GM19239 (cell line): ENCODE data around the gene HBE1.

ENCODE experiments used
- DNase-seq: peaks from one replicate; pipeline ENCODE4 v3.0.0; 2011; ENCODE audit warnings: low spot score; ENCODE audit not compliant: insufficient read length
- FAIRE-seq: peaks from 2 replicates; lab custom pipeline; 2011; peaks lifted over from hg19 to GRCh38; lab: Jason Lieb, UNC

HBE1 gene

GRCh38 chr11:5286351-5286750, 16.6 kb upstream of the HBE1 start:
- DNase-seq (no peak), FAIRE-seq (no peak)

DNA sequence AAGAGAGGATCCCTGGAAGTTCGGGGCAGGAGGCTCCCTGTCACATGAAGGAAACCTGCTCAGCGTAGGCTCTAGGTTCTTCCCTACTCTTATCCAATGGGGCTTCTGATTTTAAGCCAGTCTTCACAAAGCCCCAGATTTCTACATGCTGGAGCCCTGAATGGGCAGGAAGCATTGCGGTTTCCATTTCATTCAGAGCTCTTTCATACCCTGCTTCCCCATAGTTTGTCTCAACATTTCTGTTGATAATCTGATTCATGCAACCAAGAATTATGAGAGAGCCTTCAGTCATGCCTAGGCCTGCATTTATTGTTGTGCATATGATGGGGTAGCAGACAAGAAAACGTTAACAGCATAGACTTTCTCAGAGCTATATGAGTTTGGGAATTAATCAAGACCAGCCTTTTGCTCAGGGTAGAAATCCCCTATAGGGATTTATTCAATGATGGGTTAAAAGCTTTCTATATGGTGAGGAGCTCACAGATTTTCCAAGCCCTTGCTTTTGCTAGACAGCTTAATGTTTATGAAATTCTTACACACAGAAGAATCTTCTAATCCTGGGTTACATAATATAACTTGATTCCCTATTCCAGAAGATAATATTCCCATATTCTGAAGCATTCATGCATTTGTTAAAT, 16.1 kb upstream of the HBE1 start:
- DNase-seq = no peak
- no peak for FAIRE-seq

DNA sequence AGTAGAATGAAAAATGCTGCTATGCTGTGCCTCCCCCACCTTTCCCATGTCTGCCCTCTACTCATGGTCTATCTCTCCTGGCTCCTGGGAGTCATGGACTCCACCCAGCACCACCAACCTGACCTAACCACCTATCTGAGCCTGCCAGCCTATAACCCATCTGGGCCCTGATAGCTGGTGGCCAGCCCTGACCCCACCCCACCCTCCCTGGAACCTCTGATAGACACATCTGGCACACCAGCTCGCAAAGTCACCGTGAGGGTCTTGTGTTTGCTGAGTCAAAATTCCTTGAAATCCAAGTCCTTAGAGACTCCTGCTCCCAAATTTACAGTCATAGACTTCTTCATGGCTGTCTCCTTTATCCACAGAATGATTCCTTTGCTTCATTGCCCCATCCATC, 14.9 kb upstream of the HBE1 start:
- FAIRE-seq (no peak), DNase-seq (no peak)

GRCh38 chr11:5283882-5284281, 14.1 kb upstream of the HBE1 start:
- FAIRE-seq (no peak), DNase-seq (no peak)

DNA sequence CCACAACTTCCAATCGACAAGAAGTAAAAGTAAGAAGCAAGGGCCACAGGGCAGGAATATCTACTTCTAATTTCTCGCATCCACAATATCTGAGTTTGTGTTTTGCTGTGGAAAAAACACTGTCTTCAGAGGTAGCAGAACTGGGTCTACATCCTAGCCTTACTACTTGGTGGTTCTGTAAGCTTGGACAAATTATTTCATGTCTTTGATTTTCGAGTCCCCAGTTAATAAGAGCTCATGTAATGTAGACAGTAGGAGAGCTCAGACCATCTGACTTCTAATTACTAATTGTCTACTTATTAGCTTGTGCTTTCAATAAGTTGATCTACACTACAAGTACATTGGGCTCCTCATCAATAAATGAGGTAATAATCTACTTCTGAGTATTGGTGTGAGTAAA, 13.3 kb upstream of the HBE1 start:
- DNase-seq = no peak
- no peak for FAIRE-seq

DNA sequence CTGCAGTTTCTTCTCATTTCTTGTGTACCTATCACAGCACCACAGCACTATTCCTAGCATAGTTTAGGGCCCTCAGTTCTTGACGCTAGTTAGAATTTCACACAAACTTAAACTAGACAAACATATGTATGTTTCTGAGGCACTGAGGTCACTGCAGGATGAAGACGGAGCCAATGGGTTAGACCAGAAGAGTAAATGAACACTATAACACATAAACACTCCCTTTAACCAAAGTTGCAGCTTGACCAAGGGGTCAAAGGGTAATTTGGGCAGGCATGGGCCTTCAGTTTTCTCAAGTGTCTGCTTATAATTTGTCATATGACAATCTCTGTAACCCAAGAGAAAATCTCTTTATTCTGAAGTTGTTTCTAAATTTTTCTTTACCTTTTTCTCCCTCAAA, 12.9 kb upstream of the HBE1 start:
- FAIRE-seq = no peak
- DNase-seq = no peak

- DNase-seq = no peak
- no peak for FAIRE-seq
Measured at GRCh38 chr11:5281596-5281995, 11.9 kb upstream of the HBE1 start.

GRCh38 chr11:5280582-5281102, 10.9 kb upstream of the HBE1 start:
- DNase-seq (peak; percentile 20), FAIRE-seq (peak; percentile 80)

DNA sequence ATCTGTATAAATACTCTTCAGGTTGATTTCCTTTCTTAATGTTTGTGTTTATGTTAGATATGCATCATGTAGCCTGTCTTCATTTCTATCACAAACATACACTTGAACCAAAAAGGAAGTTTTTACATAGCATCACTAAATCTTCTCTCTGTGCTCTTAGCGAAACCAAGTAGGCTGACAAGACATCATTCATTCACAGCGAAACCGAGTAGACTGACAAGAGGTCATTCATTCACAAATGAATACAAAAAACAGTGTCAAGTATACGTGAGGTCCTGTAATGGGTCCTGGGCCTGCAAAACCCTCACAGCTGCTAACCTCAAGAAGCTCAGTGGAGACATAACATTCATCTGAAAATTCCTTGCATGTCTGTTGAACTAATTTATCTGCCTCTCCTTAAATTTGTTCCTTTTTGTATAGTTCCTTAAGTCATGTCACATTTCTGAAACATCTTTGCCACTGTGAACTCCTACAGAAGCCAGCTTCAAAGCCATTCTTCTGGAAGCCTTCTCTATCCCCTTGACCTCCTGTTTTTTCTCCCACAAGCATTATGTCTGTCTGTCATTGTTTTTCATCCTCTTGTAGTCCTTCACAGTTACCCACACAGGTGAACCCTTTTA, 9.8 kb upstream of the HBE1 start:
- FAIRE-seq (no peak), DNase-seq (no peak)

- FAIRE-seq = no peak
- no peak for DNase-seq
Measured at GRCh38 chr11:5277807-5278382, 8.2 kb upstream of the HBE1 start.

- no peak for FAIRE-seq
- DNase-seq = no peak
Measured at GRCh38 chr11:5276697-5277096, 7.0 kb upstream of the HBE1 start.

DNA sequence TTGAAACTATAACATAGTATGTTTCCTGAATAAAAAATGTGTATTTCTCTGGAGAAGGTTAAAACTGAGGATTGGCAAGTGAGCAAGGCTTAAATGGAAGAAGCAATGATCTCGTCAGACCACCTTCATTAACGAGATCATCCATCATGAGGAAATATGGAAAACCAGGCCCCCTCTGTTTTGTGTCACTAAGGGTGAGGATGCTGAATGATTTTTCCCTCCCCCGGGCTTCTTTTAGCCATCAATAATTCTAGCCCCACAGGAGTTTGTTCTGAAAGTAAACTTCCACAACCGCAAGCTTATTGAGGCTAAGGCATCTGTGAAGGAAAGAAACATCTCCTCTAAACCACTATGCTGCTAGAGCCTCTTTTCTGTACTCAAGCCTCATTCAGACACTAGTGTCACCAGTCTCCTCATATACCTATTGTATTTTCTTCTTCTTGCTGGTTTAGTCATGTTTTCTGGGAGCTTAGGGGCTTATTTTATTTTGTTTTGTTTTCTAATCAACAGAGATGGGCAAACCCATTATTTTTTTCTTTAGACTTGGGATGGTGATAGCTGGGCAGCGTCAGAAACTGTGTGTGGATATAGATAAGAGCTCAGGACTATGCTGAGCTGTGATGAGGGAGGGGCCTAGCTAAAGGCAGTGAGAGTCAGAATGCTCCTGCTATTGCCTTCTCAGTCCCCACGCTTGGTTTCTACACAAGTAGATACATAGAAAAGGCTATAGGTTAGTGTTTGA, 5.8 kb upstream of the HBE1 start:
- no peak for DNase-seq
- no peak for FAIRE-seq

DNA sequence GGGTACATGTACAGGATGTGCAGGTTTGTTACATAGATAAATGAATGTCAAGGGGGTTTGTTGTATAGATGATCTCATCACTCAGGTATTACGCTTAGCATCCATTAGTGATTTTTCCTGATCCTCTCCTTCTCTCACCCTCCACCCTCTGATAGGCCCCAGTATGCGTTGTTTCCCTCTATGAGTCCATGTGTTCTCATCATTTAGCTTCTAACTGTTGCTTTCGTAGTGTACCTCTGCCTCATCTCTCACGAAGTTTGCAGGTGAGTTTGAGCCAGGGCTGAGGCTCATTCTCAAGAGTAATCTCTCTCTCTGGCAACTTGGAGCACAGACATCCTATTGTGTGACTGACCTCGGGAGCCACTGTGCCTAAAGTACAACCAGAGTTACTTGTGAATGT, 4.7 kb upstream of the HBE1 start:
- DNase-seq (no peak), FAIRE-seq (no peak)

GRCh38 chr11:5272395-5273017, 2.8 kb upstream of the HBE1 start:
- FAIRE-seq = no peak
- DNase-seq = no peak

- DNase-seq = no peak
- FAIRE-seq = no peak
Measured at GRCh38 chr11:5267033-5267563, 2.6 kb downstream of the HBE1 start.

- DNase-seq = no peak
- FAIRE-seq = no peak
Measured at GRCh38 chr11:5266609-5267008, 3.1 kb downstream of the HBE1 start.

DNA sequence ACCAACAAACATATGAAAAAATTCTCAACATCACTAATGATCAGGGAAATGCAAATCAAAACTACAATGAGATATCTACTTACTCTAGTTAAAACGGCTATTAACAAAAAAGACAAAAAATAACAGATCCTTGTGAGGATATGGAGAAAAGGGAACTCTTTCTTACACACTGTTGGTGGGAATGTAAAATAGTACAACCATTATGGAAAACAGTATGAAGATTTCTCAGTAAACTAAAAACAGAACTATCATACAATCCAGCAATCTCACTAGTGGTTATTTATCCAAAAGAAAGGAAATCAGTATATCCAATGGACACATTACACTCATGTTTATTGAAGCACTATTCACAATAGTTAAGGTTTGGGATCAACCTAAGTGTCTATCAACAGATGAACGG, 3.9 kb downstream of the HBE1 start:
- DNase-seq (no peak), FAIRE-seq (no peak)

- FAIRE-seq (no peak), DNase-seq (no peak)
Measured at GRCh38 chr11:5258543-5259262, 11.0 kb downstream of the HBE1 start.

DNA sequence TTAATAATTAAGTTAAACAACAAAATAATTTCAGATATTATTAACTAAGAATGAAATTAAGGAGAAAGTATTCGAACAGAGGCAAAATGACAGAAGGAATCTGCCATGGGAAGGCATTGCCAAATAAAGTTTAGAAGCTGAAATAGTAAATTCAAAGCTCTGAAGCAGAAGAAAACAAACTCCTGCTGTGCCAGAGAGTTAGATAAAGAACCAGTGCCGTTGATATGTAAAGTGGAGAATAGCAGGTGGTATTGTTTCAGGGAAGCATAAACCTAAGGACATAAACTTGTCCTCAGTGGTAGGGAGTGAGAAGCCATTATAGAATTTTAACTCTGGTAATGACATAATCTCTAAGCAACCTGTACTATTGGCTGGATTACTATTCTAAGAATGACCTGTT, 12.4 kb downstream of the HBE1 start:
- FAIRE-seq = no peak
- DNase-seq = no peak
